Measurements from ENCODE around the gene WFIKKN2. TPM values are rescaled to one million over a fixed set of nuclear protein-coding genes. Genes with fewer than 3 reads are reported as not detected.

Gene WFIKKN2
- total RNA-seq, 1 donor from 2014 or later = 0.63 TPM

DNA sequence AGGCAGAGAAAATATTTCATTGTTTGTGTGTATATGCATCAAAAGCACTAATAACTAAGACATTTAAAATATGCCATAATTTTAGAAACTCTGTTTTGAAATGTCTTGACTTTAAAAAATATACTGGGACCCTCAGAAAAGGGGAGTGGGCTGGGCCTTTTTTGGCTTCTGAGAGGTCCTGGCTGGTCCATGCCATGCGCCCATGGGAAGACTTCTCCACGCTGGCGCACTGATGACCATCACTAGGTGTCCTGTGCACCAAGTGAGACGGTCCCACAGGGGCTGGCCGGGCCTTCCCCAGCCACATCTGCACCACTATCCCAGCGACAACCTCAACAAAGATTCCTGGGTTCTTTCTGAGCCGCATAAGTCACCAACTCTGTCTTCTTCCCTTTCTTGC lies 27.0 kb upstream of the WFIKKN2 start:
- no peak for DNase-seq (ENCODE audit: low spot score)

GRCh38 chr17:50808888-50809287 lies 26.5 kb upstream of the WFIKKN2 start:
- DNase-seq (ENCODE audit: low spot score) = no peak

- no peak for DNase-seq (ENCODE audit: low spot score)
Measured at GRCh38 chr17:50813583-50813982, 21.8 kb upstream of the WFIKKN2 start.

- no peak for DNase-seq (ENCODE audit: low spot score)
Measured at GRCh38 chr17:50815400-50815799, 20.0 kb upstream of the WFIKKN2 start.

- DNase-seq (ENCODE audit: low spot score) = no peak
Measured at GRCh38 chr17:50816271-50816670, 19.1 kb upstream of the WFIKKN2 start.

GRCh38 chr17:50816771-50817751 lies 18.3 kb upstream of the WFIKKN2 start:
- no peak for DNase-seq (ENCODE audit: low spot score)

GRCh38 chr17:50817838-50818237 lies 17.5 kb upstream of the WFIKKN2 start:
- DNase-seq (ENCODE audit: low spot score) = no peak

GRCh38 chr17:50818261-50818660 lies 17.1 kb upstream of the WFIKKN2 start:
- DNase-seq (ENCODE audit: low spot score) = no peak

GRCh38 chr17:50818921-50819657 lies 16.3 kb upstream of the WFIKKN2 start:
- no peak for DNase-seq (ENCODE audit: low spot score)

GRCh38 chr17:50820651-50821050 lies 14.7 kb upstream of the WFIKKN2 start:
- no peak for DNase-seq (ENCODE audit: low spot score)

DNA sequence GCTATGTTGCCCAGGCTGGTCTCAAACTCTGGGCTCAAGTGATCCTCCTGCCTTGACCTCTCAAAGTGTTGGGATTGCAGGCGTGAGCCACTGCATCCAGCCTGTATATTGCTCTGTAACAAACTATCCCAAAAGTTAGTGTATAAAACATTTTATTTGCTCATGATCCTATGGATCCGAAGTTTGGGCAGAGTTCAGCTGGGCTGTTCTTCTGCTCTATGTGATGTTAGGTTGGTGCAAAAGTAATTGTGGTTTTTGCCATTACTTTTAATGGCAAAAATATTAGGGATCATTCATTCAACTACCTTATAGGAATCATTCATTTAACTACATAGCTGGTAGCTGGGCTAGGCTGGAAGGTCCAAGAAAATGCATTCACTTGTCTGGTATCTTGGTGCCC lies 12.8 kb upstream of the WFIKKN2 start:
- DNase-seq (ENCODE audit: low spot score) = no peak

DNA sequence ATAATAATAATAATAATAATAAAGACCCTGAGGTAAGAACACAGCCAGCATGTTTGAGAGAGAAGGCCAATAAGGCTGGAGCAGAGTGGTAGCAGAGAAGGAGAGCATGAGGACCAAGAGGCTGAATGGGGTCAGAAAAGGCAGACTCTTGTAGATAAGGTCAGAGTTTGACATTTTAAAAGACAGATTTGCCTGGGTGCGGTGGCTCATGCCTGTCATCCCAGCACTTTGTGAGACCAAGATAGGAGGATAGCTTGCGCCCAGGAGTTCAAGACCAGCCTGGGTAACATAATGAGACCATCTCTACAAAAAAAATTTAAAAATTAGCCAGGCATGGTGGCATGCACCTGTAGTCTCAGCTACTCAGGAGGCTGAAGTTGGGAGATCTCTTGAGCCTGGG lies 11.0 kb upstream of the WFIKKN2 start:
- DNase-seq (ENCODE audit: low spot score) = no peak

DNA sequence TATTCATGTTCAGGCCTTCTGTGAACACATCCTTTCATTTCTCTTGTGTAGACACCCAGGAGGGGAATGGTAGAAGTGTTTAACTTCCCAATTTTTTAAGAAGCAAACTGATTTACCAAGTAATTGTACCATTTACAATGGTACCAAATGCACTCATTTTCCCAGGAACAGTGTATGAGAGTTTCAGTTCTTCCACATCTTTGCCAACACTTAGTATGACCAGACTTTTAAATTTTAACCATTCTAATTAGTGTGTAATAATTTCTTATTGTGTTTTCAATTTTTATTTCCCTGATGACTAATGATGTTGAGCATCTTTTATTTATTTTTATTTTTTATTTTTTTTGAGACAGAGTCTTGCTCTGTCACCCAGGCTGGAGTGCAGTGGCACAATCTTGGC lies 10.2 kb upstream of the WFIKKN2 start:
- DNase-seq (ENCODE audit: low spot score) = no peak

- no peak for DNase-seq (ENCODE audit: low spot score)
Measured at GRCh38 chr17:50828508-50829170, 6.7 kb upstream of the WFIKKN2 start.

DNA sequence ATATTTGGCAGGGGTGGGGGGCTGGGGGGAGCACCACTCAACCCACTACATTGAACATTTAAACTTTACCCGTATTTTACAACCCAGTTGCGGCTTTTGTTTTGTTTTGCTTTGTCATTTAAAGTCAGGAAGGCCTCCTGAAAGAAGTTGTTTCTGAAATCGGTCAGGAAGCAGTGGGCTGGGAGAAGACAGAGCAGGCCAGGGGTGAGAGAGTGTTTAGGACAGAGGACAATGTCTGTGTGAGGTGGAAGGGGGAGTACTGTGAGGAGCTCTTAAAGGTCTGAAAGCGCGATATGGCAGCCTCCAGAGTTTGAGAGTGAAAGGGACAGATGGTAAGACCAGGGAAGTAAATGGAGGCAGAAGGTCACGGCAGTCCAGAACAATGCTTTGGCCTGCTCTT lies 6.1 kb upstream of the WFIKKN2 start:
- DNase-seq (ENCODE audit: low spot score) = no peak

GRCh38 chr17:50830352-50830751 lies 5.0 kb upstream of the WFIKKN2 start:
- DNase-seq (ENCODE audit: low spot score) = no peak

DNA sequence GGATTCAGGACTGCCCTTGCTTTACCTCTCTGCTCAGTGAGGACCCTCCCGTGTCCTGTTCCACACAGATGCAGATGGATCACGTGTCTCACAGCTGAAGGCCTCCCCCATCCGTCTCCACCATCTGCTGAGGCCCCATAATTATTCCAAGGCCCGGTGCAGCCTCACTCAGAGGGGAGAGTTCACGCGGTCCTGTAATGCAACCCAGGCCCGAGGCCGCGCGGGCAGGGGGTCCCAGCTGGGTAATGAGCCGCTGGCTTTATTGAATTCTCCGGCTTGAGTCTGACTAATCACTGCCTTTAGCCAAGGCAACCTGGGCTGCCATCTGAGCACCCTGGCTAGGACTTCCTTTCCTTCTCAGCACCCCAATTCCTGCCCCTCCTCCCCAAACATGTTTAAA lies 4.4 kb upstream of the WFIKKN2 start:
- no peak for DNase-seq (ENCODE audit: low spot score)

- DNase-seq (ENCODE audit: low spot score) = no peak
Measured at GRCh38 chr17:50831471-50831928, 3.9 kb upstream of the WFIKKN2 start.

- DNase-seq (ENCODE audit: low spot score) = no peak
Measured at GRCh38 chr17:50832267-50832863, 3.0 kb upstream of the WFIKKN2 start.

DNA sequence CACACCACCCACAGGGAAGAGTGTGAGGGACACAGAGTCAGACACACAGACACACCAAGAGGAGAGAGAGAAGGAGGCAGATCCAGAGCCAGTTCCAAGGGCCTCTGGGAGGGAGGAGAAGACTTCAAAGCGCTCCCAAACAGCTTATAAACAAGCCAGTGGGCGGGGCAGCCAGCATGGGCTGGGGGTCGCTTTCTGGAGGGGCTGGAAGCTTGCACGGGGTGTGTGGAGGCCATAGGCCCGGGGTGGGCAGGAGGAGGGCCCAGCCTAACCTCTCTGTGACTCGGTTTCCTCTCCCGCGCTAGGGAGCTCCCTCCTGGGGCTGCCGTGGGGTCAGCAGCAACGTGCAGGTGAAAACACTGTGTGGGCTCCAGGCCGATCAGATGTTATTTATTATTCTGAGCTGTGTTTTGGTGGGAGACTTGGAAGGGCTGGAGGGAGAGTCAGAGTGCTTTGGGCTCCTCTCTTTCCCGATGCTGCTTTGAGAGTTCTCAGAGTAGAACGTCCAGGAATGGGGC lies 2.5 kb upstream of the WFIKKN2 start:
- no peak for DNase-seq (ENCODE audit: low spot score)
